HUDEP-2 (cell line): ENCODE results near the gene SGIP1.
"Not testable (repeated sequence)": the region's sequence is repeated elsewhere in the genome, so short reads cannot be mapped to it uniquely, and the experiment has no call there.

Source experiments
- DNase-seq, 76 experiments: peaks; one replicate each; lab custom pipeline; 2025; ENCODE audit not compliant: unreplicated experiment in 76 of 76; lab: John Stamatoyannopoulos, UW

The SGIP1 gene

GRCh38 chr1:66725885-66726665 is 192.1 kb downstream of the SGIP1 start:
- DNase-seq: peak in 45 of 76 experiments; percentile 1 to 75 (median 29)

GRCh38 chr1:66728021-66728420 is 194.1 kb downstream of the SGIP1 start:
- no peak for DNase-seq

- DNase-seq: not testable (repeated sequence)
Measured at GRCh38 chr1:66728716-66729115, 194.8 kb downstream of the SGIP1 start.

- DNase-seq: peak in 19 of 76 experiments; percentile 3 to 48 (median 18)
Measured at GRCh38 chr1:66729119-66729518, 195.2 kb downstream of the SGIP1 start.

GRCh38 chr1:66729523-66729922 is 195.6 kb downstream of the SGIP1 start:
- DNase-seq: no peak

- no peak for DNase-seq
Measured at GRCh38 chr1:66730462-66730861, 196.5 kb downstream of the SGIP1 start.

GRCh38 chr1:66731170-66731865 is 197.4 kb downstream of the SGIP1 start:
- DNase-seq: no peak

GRCh38 chr1:66732407-66733166 is 198.6 kb downstream of the SGIP1 start:
- DNase-seq: no peak

- DNase-seq: peak in 1 of 76 experiments; percentile 21
Measured at GRCh38 chr1:66733348-66734017, 199.5 kb downstream of the SGIP1 start.

GRCh38 chr1:66734531-66734930 is 200.6 kb downstream of the SGIP1 start:
- not testable (repeated sequence) for DNase-seq

GRCh38 chr1:66737836-66738235 is 203.9 kb downstream of the SGIP1 start:
- no peak for DNase-seq

GRCh38 chr1:66739401-66740157 is 205.6 kb downstream of the SGIP1 start:
- DNase-seq: no peak

- DNase-seq: no peak
Measured at GRCh38 chr1:66745451-66745850, 211.5 kb downstream of the SGIP1 start.

- DNase-seq: no peak
Measured at GRCh38 chr1:66747501-66747900, 213.5 kb downstream of the SGIP1 start.

- DNase-seq: no peak
Measured at GRCh38 chr1:66750577-66750976, 216.6 kb downstream of the SGIP1 start.

GRCh38 chr1:66751160-66751559 is 217.2 kb downstream of the SGIP1 start:
- no peak for DNase-seq

GRCh38 chr1:66752000-66752592 is 218.1 kb downstream of the SGIP1 start, which contains the start of gene DYNLT5:
Gene DYNLT5 (plus strand): TSS chr1:66752459. CDS start chr1:66754659, 2,200 bp downstream.
- DNase-seq: peak in 2 of 76 experiments; percentile 5 to 13

- no peak for DNase-seq
Measured at GRCh38 chr1:66752671-66753371, 218.9 kb downstream of the SGIP1 start.

- peak in 6 of 76 experiments; percentile 24 to 61 (median 43) for DNase-seq
Measured at GRCh38 chr1:66757722-66758240, 223.8 kb downstream of the SGIP1 start.
